Measurements from ENCODE around the gene SNCG.
"Not testable (repeated sequence)": the region's sequence is repeated elsewhere in the genome, so short reads cannot be mapped to it uniquely, and the experiment has no call there.

GRCh38 chr10:86981020-86981419, 22.6 kb downstream of the SNCG start:
- not testable (repeated sequence) for TF ChIP-seq CTCF (IDR thresholded peaks at IDR 0.05; ENCODE audit: poor library complexity, severe bottlenecking); POLR2AphosphoS5 (IDR thresholded peaks at IDR 0.05); EP300 (conservative IDR thresholded peaks at IDR 0.05; ENCODE audit: poor library complexity, severe bottlenecking); MXI1 (conservative IDR thresholded peaks at IDR 0.05; ENCODE audit: poor library complexity, severe bottlenecking)
